Measurements from ENCODE around the gene CHML.

CHML gene

GRCh38 chr1:241622669-241623068 lies 17.5 kb downstream of the CHML start:
- H3K4me3 ChIP-seq (ENCODE audit: low read length), result no peak overlapping the region
- TF ChIP-seq, protein P1, sequence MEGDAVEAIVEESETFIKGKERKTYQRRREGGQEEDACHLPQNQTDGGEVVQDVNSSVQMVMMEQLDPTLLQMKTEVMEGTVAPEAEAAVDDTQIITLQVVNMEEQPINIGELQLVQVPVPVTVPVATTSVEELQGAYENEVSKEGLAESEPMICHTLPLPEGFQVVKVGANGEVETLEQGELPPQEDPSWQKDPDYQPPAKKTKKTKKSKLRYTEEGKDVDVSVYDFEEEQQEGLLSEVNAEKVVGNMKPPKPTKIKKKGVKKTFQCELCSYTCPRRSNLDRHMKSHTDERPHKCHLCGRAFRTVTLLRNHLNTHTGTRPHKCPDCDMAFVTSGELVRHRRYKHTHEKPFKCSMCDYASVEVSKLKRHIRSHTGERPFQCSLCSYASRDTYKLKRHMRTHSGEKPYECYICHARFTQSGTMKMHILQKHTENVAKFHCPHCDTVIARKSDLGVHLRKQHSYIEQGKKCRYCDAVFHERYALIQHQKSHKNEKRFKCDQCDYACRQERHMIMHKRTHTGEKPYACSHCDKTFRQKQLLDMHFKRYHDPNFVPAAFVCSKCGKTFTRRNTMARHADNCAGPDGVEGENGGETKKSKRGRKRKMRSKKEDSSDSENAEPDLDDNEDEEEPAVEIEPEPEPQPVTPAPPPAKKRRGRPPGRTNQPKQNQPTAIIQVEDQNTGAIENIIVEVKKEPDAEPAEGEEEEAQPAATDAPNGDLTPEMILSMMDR (IDR thresholded peaks at IDR 0.05; ENCODE audit: insufficient read depth, low read depth, low read length, missing control alignments), result no peak
- no peak for DNase-seq (ENCODE audit: low read depth)

DNA sequence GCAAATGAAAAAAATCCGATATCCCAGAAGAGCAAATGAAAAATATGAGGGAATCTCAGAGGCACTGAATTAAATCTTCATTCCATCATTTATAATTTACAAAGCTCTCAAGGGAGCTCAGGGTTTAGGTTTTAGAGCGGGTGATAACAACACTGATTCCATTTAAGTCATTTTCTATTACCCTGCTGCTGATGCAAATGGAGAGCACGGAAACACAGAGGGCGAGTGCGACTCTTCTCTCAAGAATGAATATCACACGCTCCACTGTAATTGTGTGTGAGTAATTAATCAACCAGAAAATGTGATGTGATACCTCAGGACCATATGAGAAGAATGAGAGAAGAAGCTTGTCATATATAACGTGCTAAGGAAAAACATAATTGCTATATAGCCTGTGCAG lies 22.7 kb downstream of the CHML start:
- TF ChIP-seq, protein P1 (IDR thresholded peaks at IDR 0.05; ENCODE audit: insufficient read depth, low read depth, low read length, missing control alignments), result no peak
- no peak overlapping the region for H3K4me3 ChIP-seq (ENCODE audit: low read length)
- no peak for DNase-seq (ENCODE audit: low read depth)

GRCh38 chr1:241615043-241615974 lies 24.9 kb downstream of the CHML start:
- peak; percentile 90 for DNase-seq (ENCODE audit: low read depth)
- TF ChIP-seq, protein P1 (IDR thresholded peaks at IDR 0.05; ENCODE audit: insufficient read depth, low read depth, low read length, missing control alignments), result no peak
- H3K4me3 ChIP-seq (ENCODE audit: low read length), result no peak overlapping the region

GRCh38 chr1:241614572-241614971 lies 25.6 kb downstream of the CHML start:
- H3K4me3 ChIP-seq (ENCODE audit: low read length), result no peak overlapping the region
- DNase-seq (ENCODE audit: low read depth), result no peak
- TF ChIP-seq, protein P1 (IDR thresholded peaks at IDR 0.05; ENCODE audit: insufficient read depth, low read depth, low read length, missing control alignments), result no peak

- H3K4me3 ChIP-seq (ENCODE audit: low read length), result no peak overlapping the region
- DNase-seq (ENCODE audit: low read depth), result no peak
Measured at GRCh38 chr1:241614144-241614543, 26.0 kb downstream of the CHML start.

GRCh38 chr1:241612533-241613477 lies 27.4 kb downstream of the CHML start:
- TF ChIP-seq, protein P1 (IDR thresholded peaks at IDR 0.05; ENCODE audit: insufficient read depth, low read depth, low read length, missing control alignments), result no peak
- no peak overlapping the region for H3K4me3 ChIP-seq (ENCODE audit: low read length)
- DNase-seq (ENCODE audit: low read depth), result peak; percentile 94

More at GRCh38 chr1:241614144-241614543, 26.0 kb downstream of the CHML start:
- TF ChIP-seq, protein P1 (IDR thresholded peaks at IDR 0.05; ENCODE audit: insufficient read depth, low read depth, low read length, missing control alignments), result no peak

Measured in epithelial cell of esophagus (primary cell).